ENCODE results near the gene TSC2. TPM values are rescaled to one million over a fixed set of nuclear protein-coding genes. Genes with fewer than 3 reads are reported as not detected.
A peak's percentile ranks its signal among the peaks of the same experiment; 100 is the strongest.

Gene TSC2
- total and polyA plus RNA-seq, 2 experiments from 2014 or later = 123 to 152 TPM

GRCh38 chr16:2022723-2023091, 25.1 kb upstream of the TSC2 start:
- peaks cover 7% of the 10 kb centered on the region for H3K4me1 ChIP-seq (ENCODE audit: low read depth)
- TF ChIP-seq CTCF (IDR thresholded peaks at IDR 0.05; ENCODE audit: low read depth, low read length) = no peak
- H3K27me3 ChIP-seq = peaks cover 45% of the 10 kb centered on the region
- H3K36me3 ChIP-seq = no peaks in the 10 kb centered on the region
- H3K4me3 ChIP-seq = no peak overlapping the region
- H3K27ac ChIP-seq = no peak overlapping the region
- peak; percentile 61 to 70 for DNase-seq (ENCODE audit: low read depth in 1 of 2, low spot score in 1 of 2)
- H3K9me3 ChIP-seq (ENCODE audit: low read depth) = no peaks in the 10 kb centered on the region

- peak; percentile 89 for TF ChIP-seq CTCF (IDR thresholded peaks at IDR 0.05; ENCODE audit: low read depth, low read length)
- H3K9me3 ChIP-seq (ENCODE audit: low read depth) = no peaks in the 10 kb centered on the region
- no peak overlapping the region for H3K27ac ChIP-seq
- H3K4me3 ChIP-seq = no peak overlapping the region
- DNase-seq (ENCODE audit: low read depth in 1 of 2, low spot score in 1 of 2) = peak; percentile 90 to 92
- H3K36me3 ChIP-seq = no peaks in the 10 kb centered on the region
- peaks cover 7% of the 10 kb centered on the region for H3K4me1 ChIP-seq (ENCODE audit: low read depth)
- peaks cover 38% of the 10 kb centered on the region for H3K27me3 ChIP-seq
These were observed 24.4 kb upstream of the TSC2 start for GRCh38 chr16:2023092-2024031.

GRCh38 chr16:2024032-2024420, 23.8 kb upstream of the TSC2 start:
- no peak for TF ChIP-seq CTCF (IDR thresholded peaks at IDR 0.05; ENCODE audit: low read depth, low read length)
- Histone ChIP-seq H3K36me3 (no peaks in the 10 kb centered on the region), H3K4me1 (ENCODE audit: low read depth) (peaks cover 7% of the 10 kb centered on the region), H3K27ac (no peak overlapping the region), H3K4me3 (no peak overlapping the region), H3K9me3 (ENCODE audit: low read depth) (no peaks in the 10 kb centered on the region), H3K27me3 (peaks cover 32% of the 10 kb centered on the region)
- DNase-seq (ENCODE audit: low read depth in 1 of 2, low spot score in 1 of 2) = no peak

- H3K36me3 ChIP-seq = no peaks in the 10 kb centered on the region
- no peak overlapping the region for H3K27ac ChIP-seq
- H3K4me3 ChIP-seq = no peak overlapping the region
- DNase-seq (ENCODE audit: low read depth in 1 of 2, low spot score in 1 of 2) = no peak
- no peak for TF ChIP-seq CTCF (IDR thresholded peaks at IDR 0.05; ENCODE audit: low read depth, low read length)
- H3K4me1 ChIP-seq (ENCODE audit: low read depth) = peaks cover 5% of the 10 kb centered on the region
- H3K27me3 ChIP-seq = peaks cover 19% of the 10 kb centered on the region
- no peaks in the 10 kb centered on the region for H3K9me3 ChIP-seq (ENCODE audit: low read depth)
These were observed 22.5 kb upstream of the TSC2 start for GRCh38 chr16:2025251-2025650.

GRCh38 chr16:2025878-2026460, 21.8 kb upstream of the TSC2 start:
- Histone ChIP-seq H3K4me1 (ENCODE audit: low read depth) (no peaks in the 10 kb centered on the region), H3K4me3 (no peak overlapping the region), H3K27me3 (peaks cover 12% of the 10 kb centered on the region), H3K36me3 (no peaks in the 10 kb centered on the region), H3K27ac (no peak overlapping the region), H3K9me3 (ENCODE audit: low read depth) (no peaks in the 10 kb centered on the region)
- no peak for TF ChIP-seq CTCF (IDR thresholded peaks at IDR 0.05; ENCODE audit: low read depth, low read length)
- no peak for DNase-seq (ENCODE audit: low read depth in 1 of 2, low spot score in 1 of 2)

Data from cardiac muscle cell (in vitro differentiated cells and primary cell).